Fibroblast of lung (primary cell): ENCODE measurements around the gene GDF2. TPM values are rescaled to one million over a fixed set of nuclear protein-coding genes. Genes with fewer than 3 reads are reported as not detected.

Experiments
- DNase-seq, 2 donors: peaks; one replicate each; pipeline versions ENCODE4 v3.0.0 to v3.0.0-alpha.2; 2010; ENCODE audit warnings: low read depth in 2 of 2
- H2AFZ ChIP-seq: 2 replicates; pipeline ENCODE4 v1.5.1; 2012; ENCODE audit warnings: low read length, control low read depth, inconsistent platforms
- H3K27ac ChIP-seq: 2 replicates; pipeline ENCODE4 v1.5.1; 2011; ENCODE audit warnings: low read length, control low read depth; ENCODE audit not compliant: insufficient read depth
- H3K27me3 ChIP-seq: 2 replicates; pipeline ENCODE4 v1.5.1; 2011; ENCODE audit warnings: mild to moderate bottlenecking, low read length; ENCODE audit not compliant: control insufficient read depth, insufficient read depth
- H3K36me3 ChIP-seq: 2 replicates; pipeline ENCODE4 v1.5.1; 2011; ENCODE audit warnings: low read length; ENCODE audit not compliant: control insufficient read depth, insufficient read depth
- H3K4me1 ChIP-seq: 2 replicates; pipeline ENCODE4 v1.5.1; 2011; ENCODE audit warnings: low read length; ENCODE audit not compliant: control insufficient read depth, insufficient read depth; ENCODE audit errors: extremely low read depth
- H3K4me2 ChIP-seq: 2 replicates; pipeline ENCODE4 v1.5.1; 2011; ENCODE audit warnings: low read length, control low read depth; ENCODE audit not compliant: insufficient read depth; ENCODE audit errors: extremely low read depth
- H3K4me3 ChIP-seq, 4 experiments: fragments of 200-600 bp in 1 of 4; sonication (generic) in 1 of 4; replicated peaks in 1 of 4; 2 replicates each; pipeline ENCODE4 v1.5.1; 2011 to 2016; ENCODE audit warnings: low read length in 4 of 4, low read depth in 3 of 4, mild to moderate bottlenecking in 3 of 4, control low read depth in 2 of 4, inconsistent platforms in 1 of 4, mixed read lengths in 1 of 4; ENCODE audit not compliant: insufficient read depth in 1 of 4; ENCODE audit errors: control extremely low read depth in 1 of 4
- H3K79me2 ChIP-seq: 2 replicates; pipeline ENCODE4 v1.5.1; 2012; ENCODE audit warnings: mild to moderate bottlenecking, low read length, inconsistent platforms; ENCODE audit not compliant: control insufficient read depth, insufficient read depth
- H3K9ac ChIP-seq: 2 replicates; pipeline ENCODE4 v1.5.1; 2011; ENCODE audit warnings: mild to moderate bottlenecking, low read length, control low read depth; ENCODE audit not compliant: insufficient read depth
- H3K9me3 ChIP-seq: 2 replicates; pipeline ENCODE4 v1.5.1; 2012; ENCODE audit warnings: low read depth, low read length; ENCODE audit not compliant: control insufficient read depth, insufficient read depth
- H4K20me1 ChIP-seq: 2 replicates; pipeline ENCODE4 v1.5.1; 2011; ENCODE audit warnings: low read length; ENCODE audit not compliant: control insufficient read depth, insufficient read depth; ENCODE audit errors: extremely low read depth
- EZH2 ChIP-seq: IDR thresholded peaks from 2 replicates; pipeline ENCODE4 v1.5.1; 2012; ENCODE audit warnings: low read length, control low read depth, mild to moderate bottlenecking; ENCODE audit errors: missing control alignments
- polyA plus RNA-seq, 2 donors: library from polyadenylated mRNA; depleted of rRNA in 1 of 2; stranded (reverse) in 1 of 2; unstranded in 1 of 2; fragments of >200 nt; gene quantifications; 2 replicates each; pipeline ENCODE4 v1.2.1, GENCODE V29; 2011 to 2012; ENCODE audit warnings: missing spikeins in 1 of 2
- total RNA-seq: library from RNA; depleted of rRNA; stranded (reverse); fragments of >200 nt; gene quantifications from 2 replicates; pipeline ENCODE4 v1.2.1, GENCODE V29; 2014
- TF ChIP-seq, protein P1 (sequence below), 2 donors: IDR thresholded peaks in 1 of 2; conservative IDR thresholded peaks in 1 of 2; 1 replicate in 1 of 2; 2 replicates in 1 of 2; pipeline ENCODE4 v1.5.1; 2011 to 2012; ENCODE audit warnings: low read length in 2 of 2, control low read depth in 1 of 2, inconsistent platforms in 1 of 2, low read depth in 1 of 2, mild to moderate bottlenecking in 1 of 2

Gene GDF2
- total and polyA plus RNA-seq, 2 donors (not counting 1 experiment from before 2014, with no cell fraction given) = not detected

DNA sequence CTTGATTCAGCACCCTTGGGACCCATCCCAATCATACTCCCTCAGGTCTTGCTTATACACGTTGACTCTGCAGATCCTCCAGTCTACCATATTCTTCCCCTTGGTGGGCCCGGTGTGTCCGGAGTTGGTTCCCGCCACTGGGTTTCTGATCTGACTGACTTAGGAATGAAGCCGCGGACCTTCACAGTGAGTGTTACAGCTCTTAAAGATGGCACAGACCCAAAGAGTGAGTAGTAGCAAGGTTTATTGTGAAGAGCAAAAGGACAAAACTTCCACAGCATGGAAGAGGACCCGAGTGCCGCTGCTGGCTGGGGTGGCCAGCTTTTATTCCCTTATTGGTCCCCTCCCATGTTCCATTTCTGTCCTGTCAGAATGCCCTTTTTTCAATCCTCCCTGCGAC lies 28.2 kb upstream of the GDF2 start:
- Histone ChIP-seq H3K4me2 (no peak overlapping the region), H3K9me3 (no peaks in the 10 kb centered on the region), H4K20me1 (no peaks in the 10 kb centered on the region), H2AFZ (no peak overlapping the region), H3K4me3 (no peak overlapping the region), H3K79me2 (no peaks in the 10 kb centered on the region), H3K36me3 (no peaks in the 10 kb centered on the region), H3K27me3 (peaks cover 4% of the 10 kb centered on the region), H3K4me1 (no peaks in the 10 kb centered on the region), H3K27ac (no peak overlapping the region), H3K9ac (no peak overlapping the region)
- DNase-seq = no peak
- TF ChIP-seq, protein P1, sequence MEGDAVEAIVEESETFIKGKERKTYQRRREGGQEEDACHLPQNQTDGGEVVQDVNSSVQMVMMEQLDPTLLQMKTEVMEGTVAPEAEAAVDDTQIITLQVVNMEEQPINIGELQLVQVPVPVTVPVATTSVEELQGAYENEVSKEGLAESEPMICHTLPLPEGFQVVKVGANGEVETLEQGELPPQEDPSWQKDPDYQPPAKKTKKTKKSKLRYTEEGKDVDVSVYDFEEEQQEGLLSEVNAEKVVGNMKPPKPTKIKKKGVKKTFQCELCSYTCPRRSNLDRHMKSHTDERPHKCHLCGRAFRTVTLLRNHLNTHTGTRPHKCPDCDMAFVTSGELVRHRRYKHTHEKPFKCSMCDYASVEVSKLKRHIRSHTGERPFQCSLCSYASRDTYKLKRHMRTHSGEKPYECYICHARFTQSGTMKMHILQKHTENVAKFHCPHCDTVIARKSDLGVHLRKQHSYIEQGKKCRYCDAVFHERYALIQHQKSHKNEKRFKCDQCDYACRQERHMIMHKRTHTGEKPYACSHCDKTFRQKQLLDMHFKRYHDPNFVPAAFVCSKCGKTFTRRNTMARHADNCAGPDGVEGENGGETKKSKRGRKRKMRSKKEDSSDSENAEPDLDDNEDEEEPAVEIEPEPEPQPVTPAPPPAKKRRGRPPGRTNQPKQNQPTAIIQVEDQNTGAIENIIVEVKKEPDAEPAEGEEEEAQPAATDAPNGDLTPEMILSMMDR (conservative IDR thresholded peaks at IDR 0.05 in 1 of 2, IDR thresholded peaks at IDR 0.05 in 1 of 2; ENCODE audit: low read depth in 1 of 2, low read length in 2 of 2) = no peak
- no peak for TF ChIP-seq EZH2

DNA sequence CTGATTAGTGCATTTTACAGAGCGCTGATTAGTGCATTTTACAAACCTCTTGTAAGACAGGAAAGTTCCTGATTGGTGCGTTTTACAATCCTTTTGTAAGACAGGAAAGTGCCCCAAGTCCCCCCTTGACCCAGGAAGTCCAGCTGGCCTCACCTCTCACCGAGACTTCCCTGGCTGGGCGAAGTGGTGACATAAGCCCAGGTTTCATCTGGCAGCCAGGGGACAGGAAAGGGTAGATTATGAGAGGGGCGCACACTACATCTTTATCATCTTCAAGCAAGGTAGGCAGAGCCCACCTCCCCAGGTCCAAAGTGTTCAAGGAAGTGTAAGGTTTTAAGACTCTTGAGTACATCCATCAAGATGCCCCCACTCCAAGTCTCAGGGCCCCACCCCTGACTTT lies 27.8 kb upstream of the GDF2 start:
- DNase-seq = no peak
- no peaks in the 10 kb centered on the region for H4K20me1 ChIP-seq
- H2AFZ ChIP-seq = no peak overlapping the region
- H3K27me3 ChIP-seq = peaks cover 4% of the 10 kb centered on the region
- H3K4me2 ChIP-seq = no peak overlapping the region
- no peaks in the 10 kb centered on the region for H3K79me2 ChIP-seq
- H3K36me3 ChIP-seq = no peaks in the 10 kb centered on the region
- H3K4me3 ChIP-seq = no peak overlapping the region
- no peak for TF ChIP-seq EZH2
- TF ChIP-seq, protein P1 (conservative IDR thresholded peaks at IDR 0.05 in 1 of 2, IDR thresholded peaks at IDR 0.05 in 1 of 2; ENCODE audit: low read depth in 1 of 2, low read length in 2 of 2) = no peak
- no peak overlapping the region for H3K27ac ChIP-seq
- no peaks in the 10 kb centered on the region for H3K4me1 ChIP-seq
- no peaks in the 10 kb centered on the region for H3K9me3 ChIP-seq
- H3K9ac ChIP-seq = no peak overlapping the region

DNA sequence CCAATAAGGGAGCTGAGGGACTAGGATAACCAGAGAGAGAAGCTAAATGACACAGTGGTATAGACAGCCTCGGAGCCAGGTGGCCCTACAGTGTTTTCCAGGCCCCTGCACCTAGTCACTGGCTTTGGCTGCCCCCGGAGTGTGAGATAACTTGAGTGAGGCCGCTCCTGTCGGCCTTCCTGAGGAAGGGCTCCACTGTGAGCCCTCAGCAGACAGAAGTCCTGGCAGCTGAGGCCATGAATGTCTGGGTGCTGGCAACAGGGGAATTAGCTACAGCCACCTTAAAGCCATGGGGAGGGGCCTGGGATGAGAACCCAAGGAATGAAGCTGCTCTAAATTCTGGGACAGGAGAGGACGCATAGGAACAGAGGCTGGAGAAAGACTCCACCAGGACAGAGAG lies 26.8 kb upstream of the GDF2 start:
- Histone ChIP-seq H3K27ac (no peak overlapping the region), H3K4me3 (no peak overlapping the region), H2AFZ (no peak overlapping the region), H3K27me3 (peaks cover 4% of the 10 kb centered on the region), H3K36me3 (no peaks in the 10 kb centered on the region), H3K4me1 (no peaks in the 10 kb centered on the region), H3K4me2 (no peak overlapping the region), H3K9ac (no peak overlapping the region), H3K79me2 (no peaks in the 10 kb centered on the region), H4K20me1 (no peaks in the 10 kb centered on the region), H3K9me3 (no peaks in the 10 kb centered on the region)
- DNase-seq = no peak
- no peak for TF ChIP-seq EZH2
- TF ChIP-seq, protein P1 (conservative IDR thresholded peaks at IDR 0.05 in 1 of 2, IDR thresholded peaks at IDR 0.05 in 1 of 2; ENCODE audit: low read depth in 1 of 2, low read length in 2 of 2) = no peak
